GM12878 (cell line): ENCODE measurements around the gene TRABD2B. TPM values are rescaled to one million over a fixed set of nuclear protein-coding genes. Genes with fewer than 3 reads are reported as not detected.

Source experiments
- ATAC-seq: fragments of 200-7000 bp; cut with Tn5 transposase; 3 replicates; pipeline ENCODE4 v1.9.1; 2020; ENCODE audit warnings: mild to moderate bottlenecking, moderate library complexity
- BruUV-seq: library from RNA; stranded (reverse); fragments of 400-500 nt; replicated peaks from 2 replicates; lab custom pipeline; 2021; lab: Mats Ljungman, UMichigan
- CTCF ChIA-PET: fragments of 300-600 bp; sonication (Branson Sonifier 250); formaldehyde crosslinking; extraction: SDS; loops from one replicate; lab custom pipeline; 2021; ENCODE audit warnings: inconsistent platforms; lab: Yijun Ruan, JAX
- POLR2A ChIA-PET: fragments of 350-600 bp; formaldehyde crosslinking; extraction: SDS; loops from one replicate; lab custom pipeline; 2021; ENCODE audit warnings: inconsistent platforms; lab: Charles Lee
- RAD21 ChIA-PET: fragments of 300-600 bp; sonication (Branson Sonifier 250); formaldehyde crosslinking; loops from one replicate; lab custom pipeline; 2023; ENCODE audit warnings: antibody characterized with exemption; ENCODE audit not compliant: unreplicated experiment; lab: Charles Lee
- SMC1A ChIA-PET: fragments of 300-600 bp; sonication (Branson Sonifier 250); formaldehyde crosslinking; loops from one replicate; lab custom pipeline; 2023; ENCODE audit not compliant: unreplicated experiment, uncharacterized antibody; lab: Charles Lee
- DNase-seq: peaks from one replicate; pipeline ENCODE4 v3.0.0-alpha.2; 2011; ENCODE audit warnings: low read depth, low spot score
- FAIRE-seq: peaks from 3 replicates; lab custom pipeline; 2011; peaks lifted over from hg19 to GRCh38; lab: Jason Lieb, UNC
- H2AFZ ChIP-seq: 2 replicates; pipeline ENCODE4 v1.6.0; 2011; ENCODE audit warnings: low read depth, low read length, control low read depth; ENCODE audit not compliant: control insufficient read depth
- H3K27ac ChIP-seq: 2 replicates; pipeline ENCODE4 v1.5.1; 2011; ENCODE audit warnings: control low read depth; ENCODE audit not compliant: control insufficient read depth, insufficient read depth
- H3K27me3 ChIP-seq, 2 experiments: replicated peaks in 1 of 2; 2 replicates each; pipeline versions ENCODE4 v1.6.0 to v1.6.1; 2011; ENCODE audit warnings: low read length in 1 of 2; ENCODE audit not compliant: control insufficient read depth in 2 of 2, insufficient read depth in 2 of 2
- H3K36me3 ChIP-seq, 2 experiments: 2 replicates each; pipeline ENCODE4 v1.5.1; 2011; ENCODE audit warnings: low read length in 1 of 2; ENCODE audit not compliant: control insufficient read depth in 2 of 2, insufficient read depth in 2 of 2
- H3K4me1 ChIP-seq: 2 replicates; pipeline ENCODE4 v1.6.1; 2011; ENCODE audit warnings: mild to moderate bottlenecking, low read length, moderate library complexity, mixed read lengths; ENCODE audit not compliant: control insufficient read depth, insufficient read depth
- H3K4me2 ChIP-seq: 2 replicates; pipeline ENCODE4 v1.6.0; 2011; ENCODE audit warnings: control low read depth; ENCODE audit not compliant: control insufficient read depth, insufficient read depth
- H3K4me3 ChIP-seq: fragments of 200-600 bp; sonication (generic); 2 replicates; pipeline ENCODE4 v1.5.1; 2016
- H3K79me2 ChIP-seq: 2 replicates; pipeline ENCODE4 v1.6.0; 2011; ENCODE audit warnings: low read length; ENCODE audit not compliant: control insufficient read depth, insufficient read depth
- H3K9ac ChIP-seq: 2 replicates; pipeline ENCODE4 v1.8.0; 2011; ENCODE audit warnings: low read length, control low read depth, mixed read lengths; ENCODE audit not compliant: control insufficient read depth, insufficient read depth
- H3K9me3 ChIP-seq: replicated peaks from 3 replicates; pipeline ENCODE4 v1.5.1; 2011; ENCODE audit warnings: mild to moderate bottlenecking, low read length; ENCODE audit not compliant: control insufficient read depth, insufficient read depth
- H4K20me1 ChIP-seq: 2 replicates; pipeline ENCODE4 v1.6.0; 2011; ENCODE audit not compliant: control insufficient read depth, insufficient read depth
- CBFB ChIP-seq: IDR thresholded peaks from 2 replicates; pipeline ENCODE4 v1.6.1; 2016; ENCODE audit warnings: antibody characterized with exemption, low read depth
- CREM ChIP-seq: IDR thresholded peaks from 2 replicates; pipeline ENCODE4 v1.6.1; 2014; ENCODE audit warnings: antibody characterized with exemption, low read depth
- ESRRA ChIP-seq: IDR thresholded peaks from 2 replicates; pipeline ENCODE4 v1.6.1; 2012; ENCODE audit warnings: mild to moderate bottlenecking, low read length, improper control_type of control experiment
- EZH2 ChIP-seq: IDR thresholded peaks from 2 replicates; pipeline ENCODE4 v1.6.1; 2012; ENCODE audit warnings: low read depth, mild to moderate bottlenecking, control low read depth, inconsistent platforms, low read length, borderline replicate concordance; ENCODE audit not compliant: control insufficient read depth
- GABPA ChIP-seq: IDR thresholded peaks from 2 replicates; pipeline ENCODE4 v1.6.1; 2014; ENCODE audit warnings: antibody characterized with exemption, low read depth, mild to moderate bottlenecking, inconsistent platforms
- HCFC1 ChIP-seq: fragments of 150-350 bp; IDR thresholded peaks from 2 replicates; pipeline ENCODE4 v1.6.1; 2014; ENCODE audit warnings: low read length
- HDAC2 ChIP-seq: fragments of 200-600 bp; sonication (generic); IDR thresholded peaks from 2 replicates; pipeline ENCODE4 v1.6.1; 2017
- MEF2B ChIP-seq: fragments of 450-650 bp; IDR thresholded peaks from 2 replicates; pipeline ENCODE4 v1.6.1; 2018; ENCODE audit warnings: mild to moderate bottlenecking, moderate library complexity; ENCODE audit not compliant: partially characterized antibody, poor library complexity, severe bottlenecking
- MXI1 ChIP-seq: fragments of 150-350 bp; IDR thresholded peaks from 2 replicates; pipeline ENCODE4 v1.6.1; 2011; ENCODE audit warnings: low read depth, mild to moderate bottlenecking, inconsistent platforms, low read length, improper control_type of control experiment
- NBN ChIP-seq: fragments of 450-650 bp; IDR thresholded peaks from 2 replicates; pipeline ENCODE4 v1.6.1; 2016
- RB1 ChIP-seq: fragments of 450-650 bp; formaldehyde crosslinking; IDR thresholded peaks from 2 replicates; pipeline ENCODE4 v1.6.1; 2017; ENCODE audit warnings: mild to moderate bottlenecking, borderline replicate concordance
- TCF3 ChIP-seq: IDR thresholded peaks from 2 replicates; pipeline ENCODE4 v1.6.1; 2012; ENCODE audit warnings: low read depth, mild to moderate bottlenecking, low read length, borderline replicate concordance; ENCODE audit not compliant: insufficient read depth
- WGBS: methylation state at CpG from one replicate; pipeline ENCODE4 v1.1.6; 2016; ENCODE audit warnings: low lambda C conversion rate; ENCODE audit not compliant: insufficient replicate concordance, insufficient coverage; ENCODE audit errors: missing lambda C conversion rate; 5-methylcytosine and 5-hydroxymethylcytosine counted together
- in situ Hi-C: fragments of 300-500 bp; cut with MboI; formaldehyde crosslinking; loops from 9 replicates; pipeline ENCODE4 v1.14.3; 2018; ENCODE audit warnings: mixed read lengths
- intact Hi-C: fragments of 100-400 bp; cut with micrococcal nuclease; formaldehyde crosslinking; loops from one replicate; pipeline ENCODE4 v1.14.2; 2022; ENCODE audit not compliant: unreplicated experiment
- polyA plus RNA-seq, 11 experiments: library from polyadenylated mRNA; depleted of rRNA in 4 of 11; unstranded in 6 of 11; stranded (reverse) in 5 of 11; fragments of >200 nt; fragmentation: Nextera tagmentation in 4 of 11; fragmentation: Illumina TruSeq in 1 of 11; extraction: Ambion mirVana in 4 of 11; extraction: Trizol in 1 of 11; gene quantifications; 1 replicate in 1 of 11; 2 replicates in 10 of 11; pipeline versions ENCODE4 v1.2.1 to v1.2.3, GENCODE V29; 2011 to 2016; ENCODE audit warnings: inconsistent platforms in 2 of 11, missing spikeins in 2 of 11, low read depth in 1 of 11
- total RNA-seq, 4 experiments: library from RNA; depleted of rRNA in 3 of 4; stranded (reverse); fragments of >200 nt in 3 of 4; fragmentation: Illumina TruSeq in 1 of 4; extraction: Trizol in 1 of 4; gene quantifications; 2 replicates each; pipeline versions ENCODE4 v1.2.1 to v1.2.3, GENCODE V29; 2013 to 2021
- TF ChIP-seq, protein P1 (sequence below): IDR thresholded peaks from 2 replicates; pipeline ENCODE4 v1.6.1; 2011; ENCODE audit warnings: borderline replicate concordance, low read depth, mild to moderate bottlenecking, moderate library complexity, low read length; ENCODE audit not compliant: insufficient read depth, poor library complexity, severe bottlenecking
- TF ChIP-seq, protein P2 (sequence below): IDR thresholded peaks from 2 replicates; pipeline ENCODE4 v1.6.1; 2011; ENCODE audit warnings: mild to moderate bottlenecking, low read depth, low read length, moderate library complexity; ENCODE audit not compliant: insufficient replicate concordance
- TF ChIP-seq, protein P3 (sequence below): IDR thresholded peaks from 2 replicates; pipeline ENCODE4 v1.6.1; 2012; ENCODE audit warnings: mild to moderate bottlenecking, low read depth, low read length
- TF ChIP-seq, protein P4 (sequence below): fragments of 450-650 bp; IDR thresholded peaks from 2 replicates; pipeline ENCODE4 v1.6.1; 2018; ENCODE audit warnings: borderline replicate concordance, mild to moderate bottlenecking; ENCODE audit not compliant: partially characterized antibody

TRABD2B gene
- total and polyA plus RNA-seq, 10 of the 15 experiments (the other 5 are each of a cell fraction or from before 2014, with no cell fraction given), result not detected

DNA sequence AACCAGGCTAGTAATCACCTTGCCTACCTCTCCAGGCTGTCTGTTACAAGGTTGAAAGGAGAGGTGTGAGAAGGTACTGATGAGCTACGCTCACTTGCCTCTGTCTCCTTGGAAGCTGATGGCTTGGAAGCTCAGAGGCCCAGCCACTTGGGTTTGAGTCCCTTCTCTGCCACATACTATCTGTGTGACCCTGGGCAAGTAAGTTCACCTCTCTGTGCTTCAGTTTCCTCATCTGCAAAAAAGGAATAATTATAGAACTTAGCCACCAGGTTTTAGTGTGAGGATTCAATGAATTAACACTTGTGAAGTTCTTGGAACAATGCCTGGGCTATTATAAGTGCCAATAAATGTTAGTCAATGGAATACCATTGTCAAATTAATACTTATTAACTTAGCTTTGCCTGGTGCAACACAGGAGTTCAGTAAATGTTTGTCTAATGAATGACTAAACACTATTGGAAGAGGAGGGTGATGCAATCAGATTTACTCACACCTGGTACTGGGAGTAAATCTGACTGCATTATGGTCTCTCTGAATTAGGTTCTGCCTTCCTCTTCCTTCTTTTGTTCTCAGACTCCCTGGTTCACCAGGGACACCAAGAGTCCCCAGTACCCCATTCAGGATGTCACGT, 55.5 kb downstream of the TRABD2B start:
- ChIA-PET RAD21 (no interaction called here), SMC1A (no interaction called here), POLR2A (no interaction called here), CTCF (no interaction called here)
- Histone ChIP-seq H3K9me3 (no peaks in the 10 kb centered on the region), H2AFZ (no peak overlapping the region), H3K27ac (no peak overlapping the region), H3K27me3 (no peaks in the 10 kb centered on the region; a peak in 2 of 4 replicates), H3K79me2 (no peaks in the 10 kb centered on the region), H3K4me2 (no peak overlapping the region), H3K4me1 (no peaks in the 10 kb centered on the region), H3K36me3 (no peaks in the 10 kb centered on the region), H3K4me3 (no peak overlapping the region), H4K20me1 (no peaks in the 10 kb centered on the region), H3K9ac (no peak overlapping the region)
- no TSS peak for BruUV-seq
- no peak for TF ChIP-seq EZH2
- no peak for TF ChIP-seq CREM
- TF ChIP-seq, protein P1, sequence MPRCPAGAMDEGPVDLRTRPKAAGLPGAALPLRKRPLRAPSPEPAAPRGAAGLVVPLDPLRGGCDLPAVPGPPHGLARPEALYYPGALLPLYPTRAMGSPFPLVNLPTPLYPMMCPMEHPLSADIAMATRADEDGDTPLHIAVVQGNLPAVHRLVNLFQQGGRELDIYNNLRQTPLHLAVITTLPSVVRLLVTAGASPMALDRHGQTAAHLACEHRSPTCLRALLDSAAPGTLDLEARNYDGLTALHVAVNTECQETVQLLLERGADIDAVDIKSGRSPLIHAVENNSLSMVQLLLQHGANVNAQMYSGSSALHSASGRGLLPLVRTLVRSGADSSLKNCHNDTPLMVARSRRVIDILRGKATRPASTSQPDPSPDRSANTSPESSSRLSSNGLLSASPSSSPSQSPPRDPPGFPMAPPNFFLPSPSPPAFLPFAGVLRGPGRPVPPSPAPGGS, result no peak
- TF ChIP-seq RB1, result no peak
- no peak for TF ChIP-seq TCF3
- TF ChIP-seq MXI1, result no peak
- TF ChIP-seq, protein P2, sequence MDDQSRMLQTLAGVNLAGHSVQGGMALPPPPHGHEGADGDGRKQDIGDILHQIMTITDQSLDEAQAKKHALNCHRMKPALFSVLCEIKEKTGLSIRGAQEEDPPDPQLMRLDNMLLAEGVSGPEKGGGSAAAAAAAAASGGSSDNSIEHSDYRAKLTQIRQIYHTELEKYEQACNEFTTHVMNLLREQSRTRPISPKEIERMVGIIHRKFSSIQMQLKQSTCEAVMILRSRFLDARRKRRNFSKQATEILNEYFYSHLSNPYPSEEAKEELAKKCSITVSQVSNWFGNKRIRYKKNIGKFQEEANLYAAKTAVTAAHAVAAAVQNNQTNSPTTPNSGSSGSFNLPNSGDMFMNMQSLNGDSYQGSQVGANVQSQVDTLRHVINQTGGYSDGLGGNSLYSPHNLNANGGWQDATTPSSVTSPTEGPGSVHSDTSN, result no peak
- TF ChIP-seq MEF2B, result no peak
- TF ChIP-seq, protein P3, sequence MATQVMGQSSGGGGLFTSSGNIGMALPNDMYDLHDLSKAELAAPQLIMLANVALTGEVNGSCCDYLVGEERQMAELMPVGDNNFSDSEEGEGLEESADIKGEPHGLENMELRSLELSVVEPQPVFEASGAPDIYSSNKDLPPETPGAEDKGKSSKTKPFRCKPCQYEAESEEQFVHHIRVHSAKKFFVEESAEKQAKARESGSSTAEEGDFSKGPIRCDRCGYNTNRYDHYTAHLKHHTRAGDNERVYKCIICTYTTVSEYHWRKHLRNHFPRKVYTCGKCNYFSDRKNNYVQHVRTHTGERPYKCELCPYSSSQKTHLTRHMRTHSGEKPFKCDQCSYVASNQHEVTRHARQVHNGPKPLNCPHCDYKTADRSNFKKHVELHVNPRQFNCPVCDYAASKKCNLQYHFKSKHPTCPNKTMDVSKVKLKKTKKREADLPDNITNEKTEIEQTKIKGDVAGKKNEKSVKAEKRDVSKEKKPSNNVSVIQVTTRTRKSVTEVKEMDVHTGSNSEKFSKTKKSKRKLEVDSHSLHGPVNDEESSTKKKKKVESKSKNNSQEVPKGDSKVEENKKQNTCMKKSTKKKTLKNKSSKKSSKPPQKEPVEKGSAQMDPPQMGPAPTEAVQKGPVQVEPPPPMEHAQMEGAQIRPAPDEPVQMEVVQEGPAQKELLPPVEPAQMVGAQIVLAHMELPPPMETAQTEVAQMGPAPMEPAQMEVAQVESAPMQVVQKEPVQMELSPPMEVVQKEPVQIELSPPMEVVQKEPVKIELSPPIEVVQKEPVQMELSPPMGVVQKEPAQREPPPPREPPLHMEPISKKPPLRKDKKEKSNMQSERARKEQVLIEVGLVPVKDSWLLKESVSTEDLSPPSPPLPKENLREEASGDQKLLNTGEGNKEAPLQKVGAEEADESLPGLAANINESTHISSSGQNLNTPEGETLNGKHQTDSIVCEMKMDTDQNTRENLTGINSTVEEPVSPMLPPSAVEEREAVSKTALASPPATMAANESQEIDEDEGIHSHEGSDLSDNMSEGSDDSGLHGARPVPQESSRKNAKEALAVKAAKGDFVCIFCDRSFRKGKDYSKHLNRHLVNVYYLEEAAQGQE, result no peak
- no peak for TF ChIP-seq NBN
- no peak for TF ChIP-seq GABPA
- TF ChIP-seq, protein P4, sequence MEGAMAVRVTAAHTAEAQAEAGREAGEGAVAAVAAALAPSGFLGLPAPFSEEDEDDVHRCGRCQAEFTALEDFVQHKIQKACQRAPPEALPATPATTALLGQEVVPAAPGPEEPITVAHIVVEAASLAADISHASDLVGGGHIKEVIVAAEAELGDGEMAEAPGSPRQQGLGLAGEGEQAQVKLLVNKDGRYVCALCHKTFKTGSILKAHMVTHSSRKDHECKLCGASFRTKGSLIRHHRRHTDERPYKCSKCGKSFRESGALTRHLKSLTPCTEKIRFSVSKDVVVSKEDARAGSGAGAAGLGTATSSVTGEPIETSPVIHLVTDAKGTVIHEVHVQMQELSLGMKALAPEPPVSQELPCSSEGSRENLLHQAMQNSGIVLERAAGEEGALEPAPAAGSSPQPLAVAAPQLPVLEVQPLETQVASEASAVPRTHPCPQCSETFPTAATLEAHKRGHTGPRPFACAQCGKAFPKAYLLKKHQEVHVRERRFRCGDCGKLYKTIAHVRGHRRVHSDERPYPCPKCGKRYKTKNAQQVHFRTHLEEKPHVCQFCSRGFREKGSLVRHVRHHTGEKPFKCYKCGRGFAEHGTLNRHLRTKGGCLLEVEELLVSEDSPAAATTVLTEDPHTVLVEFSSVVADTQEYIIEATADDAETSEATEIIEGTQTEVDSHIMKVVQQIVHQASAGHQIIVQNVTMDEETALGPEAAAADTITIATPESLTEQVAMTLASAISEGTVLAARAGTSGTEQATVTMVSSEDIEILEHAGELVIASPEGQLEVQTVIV, result no peak
- TF ChIP-seq HDAC2, result no peak
- no peak for TF ChIP-seq HCFC1
- TF ChIP-seq CBFB, result no peak
- TF ChIP-seq ESRRA, result no peak
- in situ Hi-C loops, result no loop called here
- 0% methylated on average over 2 of the region's 2 CpGs for WGBS
- no peak for ATAC-seq
- FAIRE-seq, result no peak
- intact Hi-C loops, result no loop called here
- DNase-seq, result no peak
